K562 treated with DMSO at 1 percent for 24 hours (cell line): ENCODE results near the gene FAM83F. TPM values are rescaled to one million over a fixed set of nuclear protein-coding genes. Genes with fewer than 3 reads are reported as not detected.

Source experiments
- total RNA-seq: library from RNA; unstranded; fragments of 300-600 nt; gene quantifications from 2 replicates; pipeline ENCODE4 v1.2.3, GENCODE V29; 2022; ENCODE audit warnings: low read depth; ENCODE audit not compliant: insufficient read depth

The FAM83F gene
- 0.02 TPM in 1 of 2 replicates, not detected in the other for total RNA-seq

DNA sequence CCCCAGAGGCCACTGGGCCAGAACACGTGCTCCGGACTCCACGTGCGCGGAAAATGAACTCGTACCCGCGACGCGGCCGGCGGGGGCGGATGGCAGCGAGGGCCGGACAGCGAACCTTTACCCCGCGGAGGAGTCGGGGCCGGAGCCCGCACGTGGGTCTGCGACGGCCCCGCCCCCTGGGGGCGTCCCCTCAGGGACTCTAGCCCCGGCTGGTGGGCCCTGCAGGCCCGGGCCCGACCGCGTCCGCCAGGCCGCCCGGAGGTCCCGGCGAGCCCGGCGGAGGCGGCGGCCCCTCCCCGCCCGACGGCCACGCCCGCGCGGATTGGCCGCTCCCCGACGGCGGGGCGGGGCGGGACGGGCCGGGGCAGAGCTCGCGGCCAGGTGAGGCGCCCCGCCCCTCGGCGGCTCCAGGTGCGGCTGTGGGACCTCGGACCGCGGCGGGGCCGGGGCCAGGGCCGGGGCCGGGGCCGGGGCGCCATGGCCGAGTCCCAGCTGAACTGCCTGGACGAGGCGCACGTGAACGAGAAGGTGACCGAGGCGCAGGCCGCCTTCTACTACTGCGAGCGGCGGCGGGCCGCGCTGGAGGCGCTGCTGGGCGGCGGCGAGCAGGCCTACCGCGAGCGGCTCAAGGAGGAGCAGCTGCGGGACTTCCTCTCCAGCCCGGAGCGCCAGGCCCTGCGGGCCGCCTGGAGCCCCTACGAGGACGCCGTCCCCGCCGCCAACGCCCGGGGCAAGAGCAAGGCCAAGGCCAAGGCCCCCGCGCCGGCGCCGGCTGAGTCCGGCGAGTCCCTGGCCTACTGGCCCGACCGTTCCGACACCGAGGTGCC is at the start of gene FAM83F:
FAM83F (plus strand) TSS at position 389 of the 827 bp plus-strand sequence; CDS start at position 478, 89 bp downstream.

GRCh38 chr22:39959640-39960447 is 34.9 kb upstream of the FAM83F start, which contains the start of gene TMA7B:
Gene TMA7B (plus strand): TSS chr22:39960397. CDS start chr22:39964375, 3,978 bp downstream.

Other genes starting within 250 kb of the FAM83F start
- gene ENTHD1, start 101.2 kb upstream of the FAM83F start, total RNA-seq, result 0.81 and 0.82 TPM in 2 replicates
- 47.6 and 61.8 TPM in 2 replicates for gene GRAP2, start 93.9 kb upstream of the FAM83F start, total RNA-seq
- gene TMA7B, start 34.6 kb upstream of the FAM83F start, total RNA-seq, result 0.56 and 1.6 TPM in 2 replicates
- 3.7 and 6.9 TPM in 2 replicates for gene TNRC6B, start 183.0 kb downstream of the FAM83F start, total RNA-seq